Stimulated activated CD4-positive, alpha-beta T cell treated with anti-CD3 and anti-CD28 coated beads, Interleukin-12 subunit alpha, Interleukin-12 subunit beta, amount 100 ng/mL, for 48 hours (primary cell): ENCODE data around the gene CNP.

Experiments used
- DNase-seq, 3 donors: peaks; one replicate each; pipeline ENCODE4 v3.0.0-alpha.2; 2020; ENCODE audit warnings: low read depth in 2 of 3, low spot score in 1 of 3

CNP gene

DNA sequence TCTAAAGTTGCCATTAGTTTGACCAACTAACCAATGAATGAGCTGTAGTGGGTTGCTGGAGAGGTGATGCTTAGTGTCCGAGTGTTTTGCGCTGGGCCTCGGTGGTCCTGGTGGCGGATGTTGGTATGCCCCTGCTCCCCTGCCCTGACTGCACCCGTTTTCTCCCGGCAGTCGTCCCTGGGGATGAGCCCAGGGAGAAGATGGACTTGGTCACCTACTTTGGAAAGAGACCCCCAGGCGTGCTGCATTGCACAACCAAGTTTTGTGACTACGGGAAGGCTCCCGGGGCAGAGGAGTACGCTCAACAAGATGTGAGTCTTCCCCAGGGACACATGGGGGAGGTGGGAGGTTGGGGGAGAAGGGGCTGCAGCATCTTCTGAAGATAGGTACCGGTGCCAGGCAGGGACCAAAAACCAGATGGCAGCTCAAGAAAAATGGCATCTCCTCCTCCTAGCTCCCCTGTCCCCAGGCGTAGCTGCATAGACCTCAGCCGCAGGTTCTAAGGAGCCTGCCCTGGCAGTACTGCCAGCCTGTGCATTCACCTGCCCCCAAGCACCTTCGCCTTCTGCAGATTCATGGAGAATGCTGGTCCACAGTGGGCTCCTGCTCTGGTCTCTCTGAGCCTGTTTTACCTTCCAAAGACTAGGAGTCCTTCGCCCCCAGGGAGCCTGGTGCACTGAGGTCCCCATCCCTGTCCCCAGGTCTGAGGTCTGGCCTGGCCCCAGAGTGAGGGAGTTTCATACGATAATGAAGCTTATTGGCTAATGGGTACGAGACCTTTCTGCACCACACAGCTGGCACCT lies 5.3 kb downstream of the CNP start:
- DNase-seq = no peak

DNA sequence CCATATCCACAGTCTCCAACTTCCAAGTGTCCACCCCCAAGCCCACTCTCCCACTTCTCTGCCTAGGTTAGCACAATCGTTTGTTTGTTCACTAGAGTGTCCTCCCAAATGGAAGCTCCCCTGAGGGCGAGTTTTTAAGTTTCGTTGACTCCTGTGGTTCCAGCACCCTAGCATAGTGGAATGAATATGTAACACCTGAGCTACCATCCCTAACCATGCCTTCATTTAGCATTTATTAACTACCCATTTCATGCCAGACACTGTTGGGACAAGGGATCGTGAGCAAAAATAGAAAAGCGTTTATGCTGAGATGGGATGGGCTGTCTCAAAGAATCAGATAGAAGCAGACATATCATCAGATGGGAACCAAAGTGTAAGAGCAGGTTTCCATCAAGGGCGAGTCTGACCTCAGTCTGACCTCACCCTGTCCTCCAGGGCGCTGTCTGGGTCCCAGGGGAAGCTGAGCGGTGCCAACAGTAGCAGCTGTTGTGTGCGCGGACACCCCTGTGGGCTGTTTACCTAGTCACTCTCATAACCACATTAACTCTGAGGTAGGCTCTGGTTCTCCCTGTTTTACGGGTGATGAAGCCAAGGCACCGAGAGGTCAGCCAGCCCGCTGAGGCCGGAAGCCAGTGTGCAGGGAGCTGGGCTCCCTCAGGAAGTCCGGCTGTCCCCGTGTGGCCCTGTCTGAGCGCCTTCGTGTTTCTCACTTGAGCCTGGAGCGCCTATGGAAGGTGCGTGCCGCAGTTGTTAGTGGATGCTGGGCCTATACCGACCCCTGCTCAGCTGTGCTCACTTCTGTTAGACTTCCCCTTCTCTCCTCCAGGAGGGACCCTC lies 6.2 kb downstream of the CNP start:
- DNase-seq = no peak

DNA sequence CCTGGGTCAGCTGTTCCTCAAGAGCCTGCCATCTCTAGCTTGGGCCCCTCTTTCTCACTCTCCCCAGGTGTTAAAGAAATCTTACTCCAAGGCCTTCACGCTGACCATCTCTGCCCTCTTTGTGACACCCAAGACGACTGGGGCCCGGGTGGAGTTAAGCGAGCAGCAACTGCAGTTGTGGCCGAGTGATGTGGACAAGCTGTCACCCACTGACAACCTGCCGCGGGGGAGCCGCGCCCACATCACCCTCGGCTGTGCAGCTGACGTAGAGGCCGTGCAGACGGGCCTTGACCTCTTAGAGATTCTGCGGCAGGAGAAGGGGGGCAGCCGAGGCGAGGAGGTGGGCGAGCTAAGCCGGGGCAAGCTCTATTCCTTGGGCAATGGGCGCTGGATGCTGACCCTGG lies 6.8 kb downstream of the CNP start:
- DNase-seq = no peak

DNA sequence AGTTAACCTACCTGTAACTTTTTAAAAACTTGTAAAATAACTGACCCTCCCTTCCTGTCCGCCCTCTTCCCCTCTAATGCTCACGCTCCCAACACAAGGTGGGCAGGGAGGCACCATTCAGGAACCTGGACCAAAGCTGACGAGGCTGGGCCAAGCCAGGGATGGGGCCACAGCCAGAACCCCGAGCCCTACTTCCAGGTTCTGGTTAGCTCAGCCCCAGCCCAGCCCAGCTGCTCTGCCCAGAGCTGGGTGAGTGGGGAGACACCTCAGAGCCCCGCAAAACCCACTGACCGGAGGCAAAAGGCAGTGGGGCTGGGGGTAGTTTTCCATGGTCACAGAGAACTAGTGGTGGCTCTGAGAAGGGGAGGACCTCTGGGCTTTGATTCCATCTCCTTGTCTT lies 7.4 kb downstream of the CNP start:
- no peak for DNase-seq

DNA sequence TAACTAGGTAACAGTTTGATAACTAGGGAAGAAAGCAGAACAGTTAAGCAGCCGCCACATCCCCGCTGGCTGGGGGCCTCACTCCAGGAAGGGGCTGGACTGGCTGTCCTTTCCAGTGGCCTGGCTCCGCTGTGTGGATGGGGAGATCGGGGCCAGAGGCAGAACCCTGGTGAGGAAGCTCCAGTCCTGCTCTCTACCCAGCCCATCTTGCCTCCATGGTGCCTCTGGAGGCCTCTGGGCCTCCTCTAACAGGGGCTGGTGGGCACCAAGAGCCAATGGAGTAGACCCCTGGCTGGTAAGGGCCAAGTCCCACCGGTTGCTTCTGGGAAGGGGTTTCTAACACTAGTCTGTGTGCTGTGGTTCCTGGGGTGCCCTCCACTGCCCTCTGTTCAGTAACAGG lies 8.1 kb downstream of the CNP start:
- no peak for DNase-seq

DNA sequence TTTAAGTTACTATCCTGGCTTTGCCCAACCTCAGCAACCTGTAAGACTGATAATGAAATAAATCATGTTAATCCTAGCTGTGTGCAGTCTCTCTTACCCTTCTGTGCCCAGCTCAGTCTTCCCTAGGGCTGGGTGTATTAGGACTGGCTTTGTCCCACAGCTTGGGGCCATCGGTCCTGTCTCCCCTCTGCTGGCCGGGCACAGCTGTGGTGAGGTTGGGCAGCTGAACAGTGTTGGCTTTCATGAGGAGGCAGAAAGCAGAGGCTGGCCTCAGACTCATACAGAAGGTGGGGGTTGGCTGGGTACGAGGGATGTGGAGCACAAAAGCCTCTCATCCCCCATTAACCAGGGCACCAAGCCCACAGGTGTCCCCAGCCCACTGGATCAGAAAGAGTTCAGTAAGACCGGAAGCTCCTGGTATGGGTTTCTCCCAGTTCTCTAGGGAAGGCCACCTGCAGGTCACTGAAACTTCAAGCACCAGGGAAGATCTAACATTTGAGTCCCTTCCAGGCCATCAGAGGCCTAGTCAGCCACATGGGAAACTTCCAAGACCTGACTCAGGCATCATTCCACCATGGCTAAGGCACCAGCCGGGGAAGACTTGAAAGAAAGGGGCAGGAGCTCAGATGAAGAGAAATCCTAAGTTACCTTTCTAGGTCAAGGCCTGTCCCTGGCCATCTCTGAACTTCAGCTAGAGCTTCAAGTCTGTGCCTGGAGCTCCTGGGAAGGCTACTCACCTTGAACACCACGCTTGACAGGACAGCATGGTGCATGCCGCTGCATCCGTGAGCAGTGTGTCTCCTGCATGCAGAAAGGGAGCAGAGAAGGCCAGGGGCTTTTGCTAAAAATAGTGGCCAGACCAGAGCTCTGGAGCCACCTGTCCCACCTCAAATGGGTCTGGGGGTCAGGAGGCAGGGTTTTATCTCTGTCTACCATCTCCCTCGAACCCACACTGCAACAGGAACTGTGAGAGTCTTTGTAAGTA lies 8.8 kb downstream of the CNP start:
- DNase-seq = no peak

DNA sequence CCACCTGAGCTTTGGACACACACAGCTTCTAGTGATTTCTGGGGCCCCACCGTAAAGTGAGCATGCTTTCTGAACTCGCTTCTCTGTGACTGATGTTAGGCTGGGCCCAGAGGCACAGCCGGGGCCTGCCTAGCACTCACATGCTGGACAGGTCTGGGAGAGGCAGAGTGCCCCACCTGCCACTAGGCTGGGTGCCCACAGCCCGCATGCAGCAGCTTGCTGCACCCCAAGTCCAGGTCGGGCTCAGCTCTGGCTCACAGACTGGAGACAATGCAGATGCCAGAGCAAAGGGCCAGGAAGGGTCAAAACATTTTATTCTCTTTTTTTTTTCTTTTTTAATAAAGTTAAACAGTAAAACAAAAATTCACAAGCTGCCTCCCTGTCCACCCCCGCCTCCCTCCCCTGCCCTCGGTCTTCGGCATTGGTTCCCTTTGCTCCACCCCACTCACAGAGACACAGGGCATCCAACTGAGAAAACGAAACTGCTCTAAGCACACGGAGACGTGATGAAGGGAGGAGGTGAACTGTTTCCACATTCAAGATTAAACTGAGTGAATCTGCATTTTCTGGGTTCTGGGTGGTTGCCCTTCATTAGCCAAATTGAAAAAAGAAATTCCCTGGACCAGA lies 9.7 kb downstream of the CNP start:
- DNase-seq = no peak

DNA sequence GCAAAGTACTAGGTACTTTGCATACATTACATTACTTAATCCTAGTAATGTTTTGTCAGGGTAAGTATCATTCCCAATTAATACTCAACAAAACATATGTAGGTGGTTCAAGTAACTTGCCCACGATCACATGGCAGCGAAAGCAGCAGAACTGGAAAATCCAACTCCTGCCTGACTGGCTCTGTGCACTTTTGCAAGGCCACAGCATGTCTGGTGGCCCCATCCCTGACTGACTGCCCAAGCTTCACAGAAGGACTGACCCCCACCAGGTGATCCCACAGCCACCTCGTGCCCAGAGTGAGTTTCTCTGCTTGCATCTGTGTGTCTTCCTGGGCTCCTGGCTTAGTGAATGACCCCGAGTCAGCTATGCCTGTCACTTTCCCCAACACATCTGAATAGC lies 11.4 kb downstream of the CNP start:
- DNase-seq = no peak

DNA sequence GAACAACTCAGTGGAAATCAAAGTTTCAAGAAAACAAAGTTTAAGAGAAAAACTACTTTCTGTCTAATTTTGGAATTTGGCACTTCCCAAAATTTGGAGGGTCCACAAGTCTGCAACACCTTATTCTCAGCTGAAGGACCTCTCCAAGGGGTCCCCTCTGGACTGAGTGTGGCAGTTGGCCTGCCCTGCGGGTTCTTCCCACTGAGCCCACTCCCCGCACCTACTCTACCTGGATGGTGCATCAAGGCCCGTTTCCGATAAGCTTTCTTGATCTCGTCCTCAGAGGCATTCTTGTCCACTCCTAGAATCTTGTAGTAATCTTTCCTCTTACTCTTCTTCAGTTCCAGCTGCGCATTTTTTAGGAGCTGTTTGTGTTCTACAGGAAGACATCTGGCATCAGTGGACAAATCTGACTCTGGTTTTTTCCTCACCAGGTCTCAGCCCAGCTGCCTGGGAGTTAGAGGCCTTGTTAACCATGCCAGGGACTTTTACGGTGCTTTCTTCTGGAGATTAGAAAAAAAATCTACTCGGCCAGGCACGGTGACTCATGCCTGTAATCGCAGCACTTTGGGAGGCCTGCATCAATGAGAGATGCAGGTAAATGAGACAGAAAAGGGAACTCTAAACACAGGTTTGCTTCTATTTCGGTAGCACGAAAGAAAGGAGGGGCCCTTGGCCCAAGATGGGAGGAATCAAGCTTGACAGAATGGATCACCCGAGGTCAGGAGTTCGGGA lies 15.6 kb downstream of the CNP start:
- no peak for DNase-seq

DNA sequence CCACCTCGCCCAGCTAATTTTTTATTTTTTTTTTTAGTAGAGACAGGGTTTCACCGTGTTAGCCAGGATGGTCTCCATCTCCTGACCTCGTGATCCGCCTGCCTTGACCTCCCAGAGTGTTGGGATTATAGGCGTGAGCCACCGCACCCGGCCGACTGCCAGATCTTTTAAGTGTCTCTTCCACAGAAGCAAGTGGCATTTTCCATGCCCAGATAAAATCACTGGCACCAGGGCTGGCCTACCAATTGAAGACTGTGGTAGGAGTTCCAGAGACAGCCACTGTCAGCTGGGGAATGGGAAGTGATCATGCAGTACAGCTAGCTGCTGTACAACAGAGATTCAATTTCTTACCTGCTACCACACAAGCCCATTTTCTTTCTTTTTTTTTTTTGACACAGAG lies 17.9 kb downstream of the CNP start:
- DNase-seq = no peak

DNA sequence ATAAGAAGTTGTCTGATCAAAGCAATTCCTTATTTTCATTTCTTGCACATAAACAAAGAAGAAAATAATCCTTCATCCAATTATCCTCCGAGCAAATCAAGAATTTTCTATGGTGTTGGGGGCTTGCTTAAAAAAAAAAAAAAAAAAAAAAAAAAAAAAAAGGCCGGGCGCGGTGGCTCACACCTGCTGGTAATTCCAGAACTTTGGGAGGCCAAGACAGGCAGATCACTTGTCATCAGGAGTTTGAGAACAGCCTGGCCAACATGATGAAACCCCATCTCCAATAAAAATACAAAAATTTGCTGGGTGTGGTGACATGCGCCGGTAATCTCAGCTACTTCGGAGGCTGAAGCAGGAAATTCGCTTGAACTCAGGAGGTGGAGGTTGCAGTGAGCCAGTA lies 19.3 kb downstream of the CNP start:
- DNase-seq = no peak

DNA sequence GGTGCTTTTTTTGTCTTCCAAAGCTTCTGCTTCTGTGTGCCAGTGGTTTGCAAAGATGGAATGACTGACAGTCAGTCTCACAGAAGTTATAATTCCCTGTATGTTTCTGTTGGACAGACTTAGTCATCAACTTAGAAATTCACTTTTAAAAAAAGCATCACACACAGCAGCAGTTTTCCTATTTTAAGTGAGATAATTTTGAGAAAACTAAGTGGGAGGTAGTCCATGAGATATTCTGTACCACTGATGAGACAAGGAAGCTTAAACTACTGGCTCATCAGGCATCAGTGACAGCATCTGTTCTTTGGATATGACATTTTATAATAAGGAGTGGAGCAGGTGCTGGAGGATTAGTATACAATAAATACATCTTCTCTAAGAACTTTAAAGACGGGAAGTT lies 20.0 kb downstream of the CNP start:
- no peak for DNase-seq

DNA sequence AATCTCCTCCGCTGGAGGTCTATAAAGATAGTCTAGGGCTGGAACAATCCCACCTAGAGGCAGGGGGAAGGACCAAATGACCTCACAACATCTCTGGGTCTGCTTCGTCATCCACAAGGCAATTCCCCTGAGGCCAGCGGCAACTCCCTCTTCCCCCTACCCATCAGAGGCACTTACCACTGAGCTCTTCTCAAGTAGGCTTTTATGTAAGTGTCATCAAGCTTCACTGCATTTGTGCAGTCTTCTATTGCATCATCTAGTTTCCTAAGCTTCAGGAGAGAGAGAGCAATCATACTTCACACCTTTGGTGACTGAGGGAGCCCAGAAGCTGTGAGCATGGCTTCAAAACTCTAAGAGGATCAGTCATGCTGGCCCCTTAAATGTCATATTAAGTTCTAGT lies 21.0 kb downstream of the CNP start:
- no peak for DNase-seq

DNA sequence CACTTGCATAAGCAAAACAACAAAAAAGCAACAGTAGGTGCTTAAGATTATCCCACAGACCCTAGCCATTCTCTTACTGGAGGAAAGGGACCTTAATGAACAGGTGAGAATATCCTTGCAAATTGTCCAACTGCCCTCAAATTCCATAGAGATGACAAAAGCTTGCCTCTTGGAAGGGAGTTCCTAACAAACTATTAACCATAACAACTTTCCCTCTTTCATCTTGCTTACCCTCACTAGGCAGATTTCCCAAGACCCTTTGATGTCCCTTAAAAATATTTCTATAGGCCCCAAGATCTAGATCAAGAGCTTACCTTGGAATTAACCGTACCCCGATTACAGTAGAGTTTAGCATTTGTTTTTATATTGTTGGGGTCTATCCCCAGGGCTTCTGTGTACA lies 21.8 kb downstream of the CNP start:
- no peak for DNase-seq

DNA sequence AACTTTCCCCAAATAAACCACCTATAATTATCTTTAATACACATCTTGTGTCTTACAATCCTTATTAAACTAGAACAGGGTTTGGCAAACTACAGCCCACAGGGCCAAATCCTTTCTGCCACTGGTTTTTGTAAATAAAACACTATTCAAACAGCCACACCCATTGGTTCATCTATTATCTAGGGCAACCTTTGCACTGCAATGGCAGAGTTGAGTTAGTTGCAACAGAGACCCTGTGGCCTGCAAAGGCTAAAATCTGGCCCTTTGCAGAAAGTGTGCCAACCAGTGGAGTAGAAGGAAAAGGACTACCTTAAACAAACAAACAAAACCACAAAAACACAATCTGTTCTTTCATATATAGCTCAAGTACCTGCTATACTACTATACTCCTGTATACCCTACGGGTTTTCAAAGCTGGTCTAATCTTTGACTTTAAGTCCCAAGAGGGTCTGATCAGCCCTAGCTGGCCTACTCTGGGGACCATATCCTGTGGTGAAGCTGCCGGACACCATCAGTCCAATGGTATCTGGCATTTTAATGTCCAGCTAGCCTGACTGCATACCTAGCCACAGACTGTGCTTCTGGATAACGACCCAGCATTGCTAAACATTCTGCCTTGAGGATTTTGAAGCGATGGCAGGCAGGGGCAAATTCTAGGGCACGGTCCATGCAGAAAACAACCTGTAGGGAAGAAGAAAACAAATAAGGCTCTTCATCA lies 23.3 kb downstream of the CNP start:
- no peak for DNase-seq

DNA sequence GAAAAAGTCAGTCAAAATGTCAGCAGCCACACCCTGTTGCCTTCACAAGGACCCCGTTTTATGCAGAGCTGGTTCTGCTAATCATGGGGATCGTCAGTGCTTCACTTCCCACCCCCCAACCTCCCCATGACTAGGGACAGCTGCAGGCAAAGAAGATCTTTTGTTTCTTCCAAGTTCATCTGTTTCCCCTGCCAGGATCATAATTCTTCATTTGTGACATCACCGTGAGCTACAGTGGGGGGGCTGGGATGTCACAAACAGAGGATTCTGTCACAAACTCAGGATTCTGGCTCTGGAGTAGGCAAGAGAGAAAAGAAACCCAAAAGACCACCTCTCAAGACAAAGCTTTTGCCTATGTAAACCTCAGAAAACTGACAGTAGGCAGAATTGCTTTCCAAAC lies 26.0 kb downstream of the CNP start:
- DNase-seq = no peak

DNA sequence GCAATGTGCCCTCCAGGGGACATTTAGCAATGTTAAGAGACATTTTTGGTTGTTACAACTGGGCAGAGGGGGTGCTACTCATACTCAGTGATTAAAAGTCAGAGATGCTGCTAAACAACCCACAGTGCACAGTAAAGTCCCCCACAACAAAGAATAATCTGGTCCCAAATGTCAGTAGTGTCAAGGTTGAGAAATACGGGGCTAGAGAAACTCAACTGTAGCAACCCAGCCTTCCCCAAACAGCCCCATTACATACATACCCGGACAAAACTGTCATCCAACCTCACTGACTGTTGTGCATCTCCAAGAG lies 30.2 kb downstream of the CNP start:
- no peak for DNase-seq

DNA sequence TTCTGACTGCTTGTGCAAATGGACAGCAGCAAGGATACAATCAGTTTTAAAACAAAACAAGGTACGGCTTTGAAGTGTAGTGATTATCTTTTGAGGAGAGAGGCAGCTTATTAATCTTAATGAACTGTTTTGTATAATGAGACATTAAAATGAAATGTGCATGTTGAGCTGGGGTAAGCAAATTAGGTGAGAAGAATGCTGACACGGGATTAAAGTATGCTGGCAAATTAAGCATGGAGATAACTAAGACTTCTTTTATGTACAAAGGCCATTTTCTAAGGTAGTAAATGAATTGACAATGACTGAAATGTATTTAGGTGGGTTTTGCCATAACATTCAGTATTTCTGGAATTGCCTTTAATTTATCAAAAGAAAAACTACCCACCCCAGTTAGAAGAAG lies 31.9 kb downstream of the CNP start:
- no peak for DNase-seq

DNA sequence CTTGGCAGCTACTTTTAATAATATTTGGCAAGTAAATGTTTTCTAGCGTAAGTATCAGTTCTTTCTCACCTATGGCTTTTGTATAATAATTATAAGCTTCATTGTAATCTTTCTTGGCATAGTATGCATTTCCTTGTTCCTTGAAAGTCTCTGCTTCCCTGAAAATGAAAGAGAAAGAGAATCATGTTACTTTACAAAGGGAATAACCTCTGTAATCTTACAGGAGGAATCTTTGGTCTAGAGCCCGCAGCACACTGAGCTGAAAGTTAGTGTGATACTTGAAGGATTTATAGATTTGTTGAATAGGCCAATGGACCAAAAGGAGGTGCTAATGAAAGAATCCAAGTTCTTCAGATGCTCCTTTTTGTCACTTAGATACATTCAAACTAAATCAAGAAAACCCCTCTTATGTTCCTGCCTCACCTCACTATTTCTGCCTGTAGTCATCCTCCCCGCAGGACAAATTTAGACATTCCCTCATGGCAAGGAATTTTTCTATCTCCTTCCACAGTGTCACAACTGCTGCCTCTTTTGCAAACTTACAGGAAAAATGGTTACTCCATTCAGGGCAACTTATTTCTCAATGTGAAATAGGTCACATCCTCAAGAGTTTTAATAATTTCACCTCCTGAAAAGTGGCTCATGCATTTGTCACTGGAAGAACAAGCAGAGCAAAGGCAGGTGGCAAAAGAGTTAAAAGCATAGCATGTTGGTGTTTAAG lies 34.0 kb downstream of the CNP start:
- no peak for DNase-seq
